Stomach (tissue), 9 donors: ENCODE measurements around the gene PTPA. TPM values are rescaled to one million over a fixed set of nuclear protein-coding genes. Genes with fewer than 3 reads are reported as not detected.

Experiments used
- DNase-seq, 2 donors: peaks; one replicate each; pipeline versions ENCODE4 v3.0.0 to v3.0.0-alpha.2; 2013 to 2019
- H3K27ac ChIP-seq, 5 donors: fragments of 200-600 bp in 4 of 5; sonication (generic) in 4 of 5; one replicate each; pipeline ENCODE4 v1.5.1; 2013 to 2019; ENCODE audit warnings: mild to moderate bottlenecking in 1 of 5, moderate library complexity in 1 of 5
- H3K27me3 ChIP-seq, 3 donors: fragments of 200-600 bp; sonication (generic); one replicate each; pipeline ENCODE4 v1.5.1; 2017 to 2019; ENCODE audit warnings: mixed run types in 1 of 3
- H3K36me3 ChIP-seq, 4 donors: fragments of 200-600 bp; sonication (generic); 1 replicate in 3 of 4; 2 replicates in 1 of 4; pipeline ENCODE4 v1.5.1; 2016 to 2019
- H3K4me1 ChIP-seq, 4 donors: fragments of 200-600 bp; sonication (generic); one replicate each; pipeline ENCODE4 v1.5.1; 2016 to 2019
- H3K4me3 ChIP-seq, 4 donors: fragments of 200-600 bp; sonication (generic) in 3 of 4; one replicate each; pipeline ENCODE4 v1.5.1; 2016 to 2019; ENCODE audit warnings: mild to moderate bottlenecking in 1 of 4
- H3K9me3 ChIP-seq, 4 donors: fragments of 200-600 bp; sonication (generic); one replicate each; pipeline ENCODE4 v1.5.1; 2016 to 2019
- EP300 ChIP-seq: sonication (generic); formaldehyde crosslinking; IDR thresholded peaks from one replicate; pipeline ENCODE4 v1.6.1; 2017; ENCODE audit warnings: antibody characterized with exemption
- POLR2A ChIP-seq, 4 donors: fragments of 450-650 bp; IDR thresholded peaks; one replicate each; pipeline ENCODE4 v1.6.1; 2016; ENCODE audit warnings: antibody characterized with exemption in 4 of 4, control low read depth in 2 of 4, mild to moderate bottlenecking in 1 of 4, moderate library complexity in 1 of 4
- POLR2AphosphoS5 ChIP-seq, 3 donors: sonication (generic); formaldehyde crosslinking; IDR thresholded peaks; one replicate each; pipeline ENCODE4 v1.6.1; 2016; ENCODE audit warnings: antibody characterized with exemption in 3 of 3
- WGBS, 5 donors: extraction: QIAGEN DNeasy Blood & Tissue Kit in 3 of 5; methylation state at CpG; one replicate each; pipeline versions ENCODE4 v1.1.5 to v1.1.7; 2013 to 2018; 5-methylcytosine and 5-hydroxymethylcytosine counted together
- intact Hi-C: fragments of 100-400 bp; cut with DNase I; formaldehyde crosslinking; loops from one replicate; pipeline ENCODE4 v1.15.1; 2023; ENCODE audit warnings: low total_unique reads
- polyA plus RNA-seq, 3 donors: library from polyadenylated mRNA; stranded (reverse); fragments of 200-250 nt; gene quantifications; one replicate each; pipeline ENCODE4 v1.2.3, GENCODE V29; 2013
- total RNA-seq, 5 donors: library from RNA; depleted of rRNA; stranded (reverse); fragments of >200 nt; gene quantifications; one replicate each; pipeline versions ENCODE4 v1.1.0 to v1.2.3, GENCODE V29; 2014 to 2016
- TF ChIP-seq, protein P1 (sequence below), 7 experiments: fragments of 450-650 bp in 4 of 7; fragments of 200-600 bp in 3 of 7; sonication (generic) in 3 of 7; IDR thresholded peaks; one replicate each; pipeline ENCODE4 v1.5.1; 2016 to 2019; ENCODE audit warnings: antibody characterized with exemption in 7 of 7, control low read depth in 2 of 7, mild to moderate bottlenecking in 1 of 7
- donor health status: healthy with polysubstance abuse.
- donor health status: Bipolar disorder and iron deficiency.
- donor health status: healthy.

PTPA gene
- total and polyA plus RNA-seq, 8 donors, result 12.3 to 118 (median 73.6) TPM

DNA sequence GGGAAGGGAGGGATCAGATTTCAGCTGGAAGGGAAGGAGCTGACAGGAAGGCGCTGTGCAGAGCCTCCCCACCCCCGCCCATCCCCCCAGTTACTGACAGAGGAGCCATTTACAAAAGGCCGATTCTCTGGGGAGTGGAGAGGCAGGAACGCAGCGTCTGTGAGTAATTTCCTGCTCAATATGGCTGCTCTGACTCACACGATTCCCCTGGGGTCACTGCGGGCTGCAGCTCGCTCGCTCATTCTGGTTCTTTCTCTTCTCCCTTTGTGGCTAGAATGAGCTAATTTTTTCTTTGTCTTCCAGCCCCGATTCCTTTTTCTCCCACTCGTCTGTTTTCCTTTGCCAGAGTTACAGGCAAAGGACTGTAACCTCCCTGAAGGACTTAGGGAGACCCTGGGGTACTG, 28.8 kb downstream of the PTPA start:
- H3K9me3 ChIP-seq, result no peaks in the 10 kb centered on the region
- 0 to 1% (median 0%) methylated on average over 11 of the region's 11 CpGs for WGBS, 5 donors
- H3K27me3 ChIP-seq, result no peaks in the 10 kb centered on the region
- H3K27ac ChIP-seq, result peak overlapping the region; percentile 98 to 100 (median 98)
- DNase-seq, result peak; percentile 89 to 99
- peaks cover 64 to 79% (median 66%) of the 10 kb centered on the region in 4 donors for H3K4me1 ChIP-seq
- peak; percentile 89 to 92 (median 91) for TF ChIP-seq POLR2AphosphoS5 (IDR thresholded peaks at IDR 0.05)
- peak; percentile 74 for TF ChIP-seq EP300
- TF ChIP-seq, protein P1, sequence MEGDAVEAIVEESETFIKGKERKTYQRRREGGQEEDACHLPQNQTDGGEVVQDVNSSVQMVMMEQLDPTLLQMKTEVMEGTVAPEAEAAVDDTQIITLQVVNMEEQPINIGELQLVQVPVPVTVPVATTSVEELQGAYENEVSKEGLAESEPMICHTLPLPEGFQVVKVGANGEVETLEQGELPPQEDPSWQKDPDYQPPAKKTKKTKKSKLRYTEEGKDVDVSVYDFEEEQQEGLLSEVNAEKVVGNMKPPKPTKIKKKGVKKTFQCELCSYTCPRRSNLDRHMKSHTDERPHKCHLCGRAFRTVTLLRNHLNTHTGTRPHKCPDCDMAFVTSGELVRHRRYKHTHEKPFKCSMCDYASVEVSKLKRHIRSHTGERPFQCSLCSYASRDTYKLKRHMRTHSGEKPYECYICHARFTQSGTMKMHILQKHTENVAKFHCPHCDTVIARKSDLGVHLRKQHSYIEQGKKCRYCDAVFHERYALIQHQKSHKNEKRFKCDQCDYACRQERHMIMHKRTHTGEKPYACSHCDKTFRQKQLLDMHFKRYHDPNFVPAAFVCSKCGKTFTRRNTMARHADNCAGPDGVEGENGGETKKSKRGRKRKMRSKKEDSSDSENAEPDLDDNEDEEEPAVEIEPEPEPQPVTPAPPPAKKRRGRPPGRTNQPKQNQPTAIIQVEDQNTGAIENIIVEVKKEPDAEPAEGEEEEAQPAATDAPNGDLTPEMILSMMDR (IDR thresholded peaks at IDR 0.05), result no peak
- peak in 2 of 4 donors; percentile 12 to 24 for TF ChIP-seq POLR2A (IDR thresholded peaks at IDR 0.05)
- H3K36me3 ChIP-seq, result peaks cover 33 to 59% (median 50%) of the 10 kb centered on the region in 4 donors
- intact Hi-C loops, result loop anchor here (5.0 to 10.0 kb wide), 2 partner anchors 472 to 645 kb away; no protein-coding TSS in a partner anchor
- peak overlapping the region; percentile 38 to 46 (median 44) for H3K4me3 ChIP-seq

DNA sequence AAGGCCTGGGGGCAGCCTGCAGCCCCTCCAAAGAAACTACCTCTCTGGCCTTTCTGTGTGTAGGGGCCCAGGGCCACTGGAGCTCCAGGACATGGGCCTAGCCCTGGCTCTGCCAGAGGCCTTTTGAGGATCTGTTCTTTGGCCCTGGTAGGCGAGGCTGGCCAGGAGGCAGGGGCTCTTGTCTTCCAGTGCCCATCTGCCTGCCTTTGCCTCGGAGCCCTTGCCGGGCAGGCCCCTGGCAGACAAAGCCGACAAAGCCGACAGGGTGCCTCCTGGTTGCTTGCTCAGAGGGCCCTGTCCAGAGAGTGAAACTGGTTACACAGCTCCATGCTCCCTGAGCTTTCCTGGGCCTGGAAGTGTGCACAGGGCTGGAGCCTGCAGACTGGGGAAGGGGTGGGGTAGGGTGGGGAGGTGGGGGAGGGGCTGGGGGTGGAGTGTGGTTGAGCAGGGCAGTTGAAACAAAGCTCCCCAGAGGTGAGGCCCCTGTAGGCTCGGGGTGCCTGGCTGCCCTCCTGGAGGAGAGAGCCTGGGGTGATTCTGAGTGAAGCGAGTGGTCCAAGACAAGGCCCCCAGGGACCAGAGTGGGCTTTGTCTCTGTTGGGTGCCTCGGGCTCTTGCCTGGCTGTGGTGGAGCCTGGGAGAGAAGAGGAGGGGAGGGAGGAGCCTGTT, 29.3 kb downstream of the PTPA start:
- Histone ChIP-seq H3K4me1 (peaks cover 70 to 84% (median 71%) of the 10 kb centered on the region in 4 donors), H3K27ac (peak overlapping the region; percentile 98 to 100 (median 98)), H3K27me3 (no peaks in the 10 kb centered on the region), H3K4me3 (peak overlapping the region; percentile 38 to 46 (median 44)), H3K9me3 (no peaks in the 10 kb centered on the region), H3K36me3 (peaks cover 27 to 59% (median 45%) of the 10 kb centered on the region in 4 donors)
- DNase-seq, result peak; percentile 73 to 84
- TF ChIP-seq POLR2A (IDR thresholded peaks at IDR 0.05) (no peak), POLR2AphosphoS5 (IDR thresholded peaks at IDR 0.05) (peak in 1 of 3 donors; percentile 60)
- 4 to 10% (median 9%) methylated on average over 7 to 8 of the region's 8 CpGs for WGBS, 5 donors
- intact Hi-C loops, result no loop called here

DNA sequence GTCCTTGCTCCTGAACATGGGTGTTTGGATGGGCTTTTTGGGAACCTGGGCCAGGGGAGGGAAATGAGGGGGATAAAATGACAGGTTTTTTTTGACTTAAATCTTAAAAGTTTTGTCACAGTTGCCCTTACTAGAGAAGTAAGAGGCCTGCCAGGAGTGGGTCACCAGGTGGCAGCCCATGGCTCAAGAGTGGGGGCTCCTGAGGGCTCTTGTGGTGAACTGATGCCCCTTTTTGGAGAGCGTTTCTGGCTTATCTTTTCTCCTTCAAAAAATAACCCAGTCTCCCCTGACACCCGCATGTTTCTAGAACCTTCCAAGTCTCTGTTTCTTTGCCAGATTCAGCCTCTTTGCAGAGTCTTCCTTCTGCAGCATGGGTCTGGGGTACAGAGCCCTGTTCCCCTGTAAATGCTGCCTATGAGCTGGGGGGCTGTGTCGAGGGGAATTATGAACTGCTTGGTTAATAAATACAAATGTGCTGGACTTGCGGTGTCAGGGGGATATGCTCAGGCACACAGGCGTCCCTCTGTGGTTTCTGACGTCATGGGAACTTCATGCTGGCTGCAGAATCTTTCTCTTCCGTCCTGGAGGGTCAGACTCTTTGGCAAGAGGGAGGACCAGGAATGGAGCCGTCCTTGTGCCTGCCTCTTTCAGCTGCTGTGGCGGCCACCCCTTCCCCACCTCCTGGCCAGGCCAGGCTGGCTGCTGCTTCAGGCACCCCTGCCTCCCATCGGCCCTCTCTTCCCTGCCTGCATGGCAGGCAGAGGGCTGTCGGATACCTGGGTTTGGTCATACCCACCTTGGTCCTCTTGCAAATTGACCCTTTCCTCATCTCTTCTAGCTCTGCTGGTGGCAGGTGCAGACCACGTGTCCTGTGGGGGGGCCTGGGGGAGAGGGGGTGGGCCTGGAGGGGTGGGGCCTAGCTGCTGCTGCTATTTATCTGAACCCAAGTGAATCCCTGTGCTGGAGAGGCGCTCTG, 30.1 kb downstream of the PTPA start:
- Histone ChIP-seq H3K27ac (peak overlapping the region; percentile 98 to 100 (median 98)), H3K27me3 (no peaks in the 10 kb centered on the region), H3K36me3 (peaks cover 28 to 54% (median 37%) of the 10 kb centered on the region in 4 donors), H3K4me3 (peak overlapping the region; percentile 38 to 46 (median 44)), H3K4me1 (peaks cover 78 to 93% (median 79%) of the 10 kb centered on the region in 4 donors), H3K9me3 (no peaks in the 10 kb centered on the region)
- TF ChIP-seq, protein P1 (IDR thresholded peaks at IDR 0.05), result no peak
- TF ChIP-seq POLR2AphosphoS5 (IDR thresholded peaks at IDR 0.05), result peak; percentile 32 to 78 (median 73)
- intact Hi-C loops, result no loop called here
- 3 to 14% (median 10%) methylated on average over 9 to 13 of the region's 13 CpGs for WGBS, 5 donors
- peak; percentile 70 to 88 for DNase-seq

DNA sequence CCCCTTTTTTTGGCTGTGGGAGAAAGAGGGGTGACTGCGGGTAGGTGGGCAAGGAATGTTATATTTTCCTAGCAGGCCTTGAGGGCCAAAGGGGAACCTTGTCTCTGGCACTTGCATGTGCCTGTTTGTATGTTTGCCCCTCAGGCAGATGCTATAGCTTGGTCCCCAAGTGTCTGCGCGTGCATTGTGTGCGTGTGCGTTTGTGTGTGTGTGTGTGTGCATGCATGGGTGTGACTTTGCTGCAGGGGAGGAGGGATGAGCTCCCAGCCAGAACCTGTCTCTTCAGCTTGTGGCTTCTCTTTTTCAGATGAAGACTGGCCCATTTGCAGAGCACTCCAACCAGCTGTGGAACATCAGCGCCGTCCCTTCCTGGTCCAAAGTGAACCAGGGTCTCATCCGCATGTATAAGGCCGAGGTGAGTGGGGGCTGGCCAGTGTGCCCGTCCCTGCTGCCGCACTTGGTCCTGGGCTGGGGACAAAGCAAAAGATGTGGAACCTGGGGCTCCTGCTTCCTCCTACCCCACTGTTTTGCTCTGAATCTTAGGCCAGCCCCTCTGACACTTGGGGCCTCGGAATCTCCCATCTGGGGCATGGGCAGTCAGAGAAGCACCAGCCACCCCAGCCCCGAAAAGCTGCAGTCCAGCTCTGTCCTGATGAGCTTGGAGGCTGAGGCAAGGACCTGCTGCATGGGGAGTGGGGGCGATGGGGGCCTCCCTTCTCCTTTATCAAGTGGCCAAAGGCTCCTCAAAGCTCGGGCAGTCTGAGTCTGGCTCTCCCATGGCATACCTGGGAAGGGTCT, 31.1 kb downstream of the PTPA start:
- 55 to 71% (median 65%) methylated on average over 15 of the region's 15 CpGs for WGBS, 5 donors
- no peak for DNase-seq
- Histone ChIP-seq H3K4me3 (peak overlapping the region in 3 of 4 donors; percentile 43 to 46 (median 44)), H3K27ac (peak overlapping the region; percentile 98 to 100 (median 98)), H3K4me1 (peaks cover 85 to 98% (median 89%) of the 10 kb centered on the region in 4 donors), H3K27me3 (no peaks in the 10 kb centered on the region), H3K36me3 (peaks cover 19 to 54% (median 32%) of the 10 kb centered on the region in 4 donors), H3K9me3 (no peaks in the 10 kb centered on the region)
- TF ChIP-seq EP300 (no peak), POLR2AphosphoS5 (IDR thresholded peaks at IDR 0.05) (no peak), POLR2A (IDR thresholded peaks at IDR 0.05) (no peak)
- TF ChIP-seq, protein P1 (IDR thresholded peaks at IDR 0.05), result no peak
- intact Hi-C loops, result no loop called here
